Measurements from ENCODE around the gene PRDM16.
"Not testable (repeated sequence)": the region's sequence is repeated elsewhere in the genome, so short reads cannot be mapped to it uniquely, and the experiment has no call there.

PRDM16 gene

DNA sequence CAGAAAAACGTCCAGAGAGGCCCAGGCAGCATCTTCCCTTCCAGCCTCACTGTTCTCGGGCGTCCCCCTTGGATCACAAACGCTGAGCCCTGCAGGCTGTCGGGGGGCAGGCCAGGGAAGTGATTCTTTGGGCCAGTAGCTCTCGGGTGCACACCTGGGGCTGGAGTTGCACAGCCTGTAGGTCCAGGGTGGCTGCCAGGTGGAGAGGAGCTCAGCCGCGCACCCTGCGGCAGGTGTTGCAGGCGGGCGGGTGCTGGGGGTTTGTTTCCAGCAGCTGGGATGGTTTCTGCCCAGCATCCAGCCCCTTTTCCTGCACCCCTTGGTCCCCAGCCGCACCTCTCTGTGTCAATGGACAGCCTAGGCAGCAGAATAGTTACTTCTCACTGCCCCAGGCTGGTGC is 15.7 kb downstream of the PRDM16 start:
- in situ Hi-C loops (cut with MboI; ENCODE audit: low sequenced_read_pairs, unreplicated experiment), result no loop called here

GRCh38 chr1:3085721-3086120 is 16.7 kb downstream of the PRDM16 start:
- TF ChIP-seq, protein P1, sequence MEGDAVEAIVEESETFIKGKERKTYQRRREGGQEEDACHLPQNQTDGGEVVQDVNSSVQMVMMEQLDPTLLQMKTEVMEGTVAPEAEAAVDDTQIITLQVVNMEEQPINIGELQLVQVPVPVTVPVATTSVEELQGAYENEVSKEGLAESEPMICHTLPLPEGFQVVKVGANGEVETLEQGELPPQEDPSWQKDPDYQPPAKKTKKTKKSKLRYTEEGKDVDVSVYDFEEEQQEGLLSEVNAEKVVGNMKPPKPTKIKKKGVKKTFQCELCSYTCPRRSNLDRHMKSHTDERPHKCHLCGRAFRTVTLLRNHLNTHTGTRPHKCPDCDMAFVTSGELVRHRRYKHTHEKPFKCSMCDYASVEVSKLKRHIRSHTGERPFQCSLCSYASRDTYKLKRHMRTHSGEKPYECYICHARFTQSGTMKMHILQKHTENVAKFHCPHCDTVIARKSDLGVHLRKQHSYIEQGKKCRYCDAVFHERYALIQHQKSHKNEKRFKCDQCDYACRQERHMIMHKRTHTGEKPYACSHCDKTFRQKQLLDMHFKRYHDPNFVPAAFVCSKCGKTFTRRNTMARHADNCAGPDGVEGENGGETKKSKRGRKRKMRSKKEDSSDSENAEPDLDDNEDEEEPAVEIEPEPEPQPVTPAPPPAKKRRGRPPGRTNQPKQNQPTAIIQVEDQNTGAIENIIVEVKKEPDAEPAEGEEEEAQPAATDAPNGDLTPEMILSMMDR (IDR thresholded peaks at IDR 0.05; ENCODE audit: borderline replicate concordance, control extremely low read depth, extremely low read depth, insufficient read depth, missing control alignments), result no peak
- DNase-seq (ENCODE audit: low spot score), result no peak
- in situ Hi-C loops (cut with MboI; ENCODE audit: low sequenced_read_pairs, unreplicated experiment), result no loop called here

More for the DNA sequence above, 15.7 kb downstream of the PRDM16 start:
- TF ChIP-seq, protein P1 (IDR thresholded peaks at IDR 0.05; ENCODE audit: borderline replicate concordance, control extremely low read depth, extremely low read depth, insufficient read depth, missing control alignments), result no peak
- DNase-seq (ENCODE audit: low spot score), result no peak

- in situ Hi-C loops (cut with MboI; ENCODE audit: low sequenced_read_pairs, unreplicated experiment), result no loop called here
- no peak for DNase-seq (ENCODE audit: low spot score)
- TF ChIP-seq, protein P1 (IDR thresholded peaks at IDR 0.05; ENCODE audit: borderline replicate concordance, control extremely low read depth, extremely low read depth, insufficient read depth, missing control alignments), result no peak
Observed at GRCh38 chr1:3086272-3086974, 17.4 kb downstream of the PRDM16 start.

DNA sequence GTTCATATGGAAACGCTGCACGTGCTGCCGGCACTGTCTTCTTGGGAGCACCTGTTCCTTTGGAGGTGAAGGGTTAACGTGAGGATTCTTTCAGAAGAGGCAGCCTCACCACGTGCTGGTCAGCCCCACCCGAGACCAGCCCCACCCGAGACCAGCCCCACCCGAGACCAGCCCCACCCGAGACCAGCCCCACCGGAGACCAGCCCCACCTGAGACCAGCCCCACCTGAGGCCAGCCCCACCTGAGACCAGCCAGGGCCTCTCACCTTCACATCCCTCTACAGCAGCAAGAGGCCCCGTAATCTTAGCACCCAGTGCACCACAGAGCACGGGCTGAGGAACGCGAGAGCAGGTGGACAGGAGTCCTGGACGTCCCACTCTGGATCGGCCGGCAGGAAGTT is 18.0 kb downstream of the PRDM16 start:
- TF ChIP-seq, protein P1 (IDR thresholded peaks at IDR 0.05; ENCODE audit: borderline replicate concordance, control extremely low read depth, extremely low read depth, insufficient read depth, missing control alignments), result no peak
- DNase-seq (ENCODE audit: low spot score), result no peak
- in situ Hi-C loops (cut with MboI; ENCODE audit: low sequenced_read_pairs, unreplicated experiment), result no loop called here

- in situ Hi-C loops (cut with MboI; ENCODE audit: low sequenced_read_pairs, unreplicated experiment); DNase-seq (ENCODE audit: low spot score): not testable (repeated sequence)
Observed at GRCh38 chr1:3087946-3088668, 19.1 kb downstream of the PRDM16 start.

DNA sequence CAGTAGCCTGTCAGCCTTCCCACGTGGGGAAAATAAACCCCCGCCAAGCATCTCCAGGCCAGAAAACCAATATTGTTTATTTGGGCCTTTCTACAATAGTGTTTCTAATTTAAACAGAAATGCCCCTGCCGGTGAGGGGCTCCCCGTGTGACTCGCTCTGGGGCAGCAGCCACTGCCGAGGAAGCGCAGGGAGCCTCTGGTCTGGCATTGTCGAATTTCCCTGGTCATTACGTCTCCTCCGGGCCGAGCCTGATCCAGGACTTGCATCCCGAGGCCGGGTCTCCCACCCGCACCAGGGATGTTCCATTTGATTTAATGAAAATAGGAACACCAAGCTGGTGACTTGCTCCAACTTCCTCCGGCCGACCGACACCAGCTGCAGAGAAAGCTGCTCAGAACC is 20.5 kb downstream of the PRDM16 start:
- in situ Hi-C loops (cut with MboI; ENCODE audit: low sequenced_read_pairs, unreplicated experiment), result no loop called here
- TF ChIP-seq, protein P1 (IDR thresholded peaks at IDR 0.05; ENCODE audit: borderline replicate concordance, control extremely low read depth, extremely low read depth, insufficient read depth, missing control alignments), result no peak
- DNase-seq (ENCODE audit: low spot score), result no peak

DNA sequence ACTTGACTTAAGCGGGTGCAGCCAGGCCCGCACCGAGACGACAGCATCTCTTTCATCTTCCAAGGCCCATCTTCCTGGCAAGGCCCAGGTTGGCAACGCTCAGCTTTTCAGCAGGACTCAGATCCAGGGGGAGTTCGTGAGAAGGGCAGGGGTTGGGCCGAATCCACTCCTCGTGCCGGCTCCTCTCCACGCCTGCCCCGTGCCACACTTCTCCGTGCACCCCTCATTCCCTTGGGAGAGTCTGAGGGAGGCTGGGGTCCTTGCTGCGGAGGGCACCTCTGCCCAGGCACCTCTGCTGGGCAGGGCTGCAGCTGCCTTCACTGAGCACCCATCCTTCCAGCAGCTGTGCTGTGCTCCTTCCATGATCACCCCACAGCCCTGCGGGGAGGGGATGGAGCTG is 22.3 kb downstream of the PRDM16 start:
- DNase-seq (ENCODE audit: low spot score), result no peak
- in situ Hi-C loops (cut with MboI; ENCODE audit: low sequenced_read_pairs, unreplicated experiment), result no loop called here
- TF ChIP-seq, protein P1 (IDR thresholded peaks at IDR 0.05; ENCODE audit: borderline replicate concordance, control extremely low read depth, extremely low read depth, insufficient read depth, missing control alignments), result no peak
